Neural progenitor cell (in vitro differentiated cells): ENCODE data around the gene RIC3.

ENCODE experiments used
- EZH2phosphoT487 ChIP-seq: fragments of 200-600 bp; sonication (generic); IDR thresholded peaks from 2 replicates; pipeline ENCODE4 v1.6.1; 2017; ENCODE audit warnings: antibody characterized with exemption
- TF ChIP-seq, protein P1 (sequence below): fragments of 200-600 bp; sonication (generic); IDR thresholded peaks from 2 replicates; pipeline ENCODE4 v1.5.1; 2017; ENCODE audit warnings: antibody characterized with exemption, mild to moderate bottlenecking

DNA sequence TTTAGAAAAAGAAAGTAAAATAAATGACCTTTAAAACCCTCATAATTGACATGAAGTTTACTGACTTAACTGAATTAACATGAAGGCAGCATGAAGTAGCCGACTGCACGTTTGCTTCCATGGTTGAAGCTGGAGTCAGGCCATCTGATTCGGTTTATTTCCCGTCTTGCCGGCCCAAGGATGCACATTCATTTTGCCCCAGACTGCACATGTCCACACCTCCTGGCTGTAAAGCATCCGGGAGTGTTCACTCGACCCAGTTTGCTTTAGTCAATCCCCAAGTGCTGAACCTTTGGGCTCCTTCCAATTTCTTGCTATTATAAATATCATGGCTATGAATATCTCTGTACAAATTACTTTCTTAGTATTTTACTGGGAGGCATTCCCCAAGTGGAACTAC is 105.5 kb downstream of the RIC3 start:
- TF ChIP-seq, protein P1, sequence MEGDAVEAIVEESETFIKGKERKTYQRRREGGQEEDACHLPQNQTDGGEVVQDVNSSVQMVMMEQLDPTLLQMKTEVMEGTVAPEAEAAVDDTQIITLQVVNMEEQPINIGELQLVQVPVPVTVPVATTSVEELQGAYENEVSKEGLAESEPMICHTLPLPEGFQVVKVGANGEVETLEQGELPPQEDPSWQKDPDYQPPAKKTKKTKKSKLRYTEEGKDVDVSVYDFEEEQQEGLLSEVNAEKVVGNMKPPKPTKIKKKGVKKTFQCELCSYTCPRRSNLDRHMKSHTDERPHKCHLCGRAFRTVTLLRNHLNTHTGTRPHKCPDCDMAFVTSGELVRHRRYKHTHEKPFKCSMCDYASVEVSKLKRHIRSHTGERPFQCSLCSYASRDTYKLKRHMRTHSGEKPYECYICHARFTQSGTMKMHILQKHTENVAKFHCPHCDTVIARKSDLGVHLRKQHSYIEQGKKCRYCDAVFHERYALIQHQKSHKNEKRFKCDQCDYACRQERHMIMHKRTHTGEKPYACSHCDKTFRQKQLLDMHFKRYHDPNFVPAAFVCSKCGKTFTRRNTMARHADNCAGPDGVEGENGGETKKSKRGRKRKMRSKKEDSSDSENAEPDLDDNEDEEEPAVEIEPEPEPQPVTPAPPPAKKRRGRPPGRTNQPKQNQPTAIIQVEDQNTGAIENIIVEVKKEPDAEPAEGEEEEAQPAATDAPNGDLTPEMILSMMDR = no peak
- no peak for TF ChIP-seq EZH2phosphoT487
